H1 (cell line): Measurements from ENCODE around the gene APLP1. TPM values are rescaled to one million over a fixed set of nuclear protein-coding genes. Genes with fewer than 3 reads are reported as not detected.
A peak's percentile ranks its signal among the peaks of the same experiment; 100 is the strongest.

Experiments
- ATF3 ChIP-seq: IDR thresholded peaks from 2 replicates; pipeline ENCODE4 v1.6.1; 2011; ENCODE audit warnings: low read depth, mild to moderate bottlenecking, low read length; ENCODE audit not compliant: insufficient read depth
- CEBPB ChIP-seq: IDR thresholded peaks from 2 replicates; pipeline ENCODE4 v1.6.1; 2012; ENCODE audit warnings: low read depth, low read length
- E2F6 ChIP-seq: IDR thresholded peaks from 2 replicates; pipeline ENCODE4 v1.6.1; 2012; ENCODE audit warnings: inconsistent platforms
- EP300 ChIP-seq, 2 experiments: IDR thresholded peaks; 1 replicate in 1 of 2; 2 replicates in 1 of 2; pipeline ENCODE4 v1.6.1; 2011 to 2012; ENCODE audit warnings: low read depth in 2 of 2, low read length in 2 of 2, mild to moderate bottlenecking in 2 of 2, borderline replicate concordance in 1 of 2, inconsistent platforms in 1 of 2, moderate library complexity in 1 of 2
- FOSL1 ChIP-seq: IDR thresholded peaks from 2 replicates; pipeline ENCODE4 v1.6.1; 2011; ENCODE audit warnings: mild to moderate bottlenecking, low read depth, low read length, moderate library complexity; ENCODE audit not compliant: insufficient read depth
- JUN ChIP-seq: IDR thresholded peaks from 2 replicates; pipeline ENCODE4 v1.6.1; 2011; ENCODE audit warnings: low read depth, mild to moderate bottlenecking, improper control_type of control experiment, low read length
- JUND ChIP-seq: IDR thresholded peaks from 2 replicates; pipeline ENCODE4 v1.6.1; 2011; ENCODE audit warnings: mild to moderate bottlenecking, improper control_type of control experiment, low read length
- KDM1A ChIP-seq: fragments of 200-600, 300-600 bp; sonication (generic); IDR thresholded peaks from 2 replicates; pipeline ENCODE4 v1.7.1; 2016; ENCODE audit warnings: mild to moderate bottlenecking, low read length, borderline replicate concordance
- KDM4A ChIP-seq: IDR thresholded peaks from one replicate; pipeline ENCODE4 v1.7.1; 2012; ENCODE audit warnings: low read depth, mild to moderate bottlenecking, moderate library complexity, low read length, inconsistent platforms; ENCODE audit not compliant: severe bottlenecking
- MAX ChIP-seq: IDR thresholded peaks from 2 replicates; pipeline ENCODE4 v1.6.1; 2012; ENCODE audit warnings: inconsistent platforms
- RXRA ChIP-seq: IDR thresholded peaks from 2 replicates; pipeline ENCODE4 v1.6.1; 2011; ENCODE audit warnings: low read depth, mild to moderate bottlenecking, low read length, moderate library complexity; ENCODE audit not compliant: insufficient read depth
- SP2 ChIP-seq: IDR thresholded peaks from 2 replicates; pipeline ENCODE4 v1.6.1; 2012; ENCODE audit warnings: mild to moderate bottlenecking, low read length, inconsistent platforms
- polyA plus RNA-seq, 7 experiments: library from polyadenylated mRNA; depleted of rRNA in 3 of 7; stranded (reverse) in 5 of 7; unstranded in 2 of 7; fragments of >200 nt in 5 of 7; fragments of 200-250 nt in 2 of 7; gene quantifications; 1 replicate in 5 of 7; 2 replicates in 1 of 7; 4 replicates in 1 of 7; pipeline versions ENCODE4 v1.2.1 to v1.2.3, GENCODE V29; 2011 to 2013; ENCODE audit warnings: missing spikeins in 2 of 7, mixed read lengths in 2 of 7
- total RNA-seq: library from RNA; stranded (reverse); fragmentation: NEBNext Ultra II Directional; extraction: Animal tissue kit (Norgen Biotek cat#: 25700); gene quantifications from 2 replicates; pipeline ENCODE4 v1.2.1, GENCODE V29; 2021

Gene APLP1
- total and polyA plus RNA-seq, 2 of the 8 experiments (the other 6 are each of a cell fraction or from before 2014, with no cell fraction given) = 19.9 to 22.0 TPM

DNA sequence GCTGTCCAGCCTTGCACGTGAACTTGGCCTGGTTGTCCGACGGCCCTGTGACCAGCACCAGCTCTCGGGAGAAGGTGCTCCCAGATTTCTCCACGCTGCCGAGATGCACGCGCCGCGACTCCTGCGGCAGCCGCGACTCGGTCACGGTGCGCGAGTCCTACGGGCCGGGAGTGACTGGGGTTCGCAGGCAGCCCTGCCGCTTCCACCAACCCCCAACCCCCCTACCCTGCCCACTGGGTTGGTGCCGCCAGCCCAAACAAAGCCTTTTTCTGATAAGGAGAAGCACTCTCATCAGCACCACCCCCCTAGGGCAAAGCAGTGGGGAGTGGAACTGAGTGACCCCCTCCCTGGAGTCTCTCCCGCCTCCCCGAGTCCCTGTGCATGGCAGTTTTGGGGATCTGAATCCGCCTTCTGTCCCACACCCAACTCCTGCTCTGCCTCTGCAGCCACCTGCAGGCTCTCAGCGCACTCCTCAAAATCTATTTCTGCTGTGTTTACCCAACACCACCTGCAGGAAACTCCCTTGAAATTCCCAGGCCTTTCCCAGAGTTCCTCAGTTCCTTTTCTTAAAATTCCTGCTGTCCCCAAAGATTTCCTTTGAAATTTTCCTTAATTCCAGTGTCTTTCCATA is 22.2 kb upstream of the APLP1 start (continued):
- TF ChIP-seq KDM1A = no peak
- TF ChIP-seq JUN = no peak
- TF ChIP-seq CEBPB = no peak
- no peak for TF ChIP-seq SP2
- TF ChIP-seq ATF3 = no peak
- no peak for TF ChIP-seq JUND
- TF ChIP-seq FOSL1 = no peak
- no peak for TF ChIP-seq E2F6
- TF ChIP-seq RXRA = no peak
- 0 out of 2 replicates have a peak, but pooled peaks have one; percentile 12 for TF ChIP-seq MAX
- no peak for TF ChIP-seq EP300 (IDR thresholded peaks at IDR 0.05; ENCODE audit: borderline replicate concordance in 1 of 2, low read depth in 2 of 2, low read length in 2 of 2)
- peak; percentile 28 for TF ChIP-seq KDM4A
